Measurements from ENCODE around the gene ATP8A1.

Gene ATP8A1

GRCh38 chr4:42655921-42656678, 805 bp downstream of the ATP8A1 start:
- no peaks in the 10 kb centered on the region for H3K27me3 ChIP-seq (ENCODE audit: control insufficient read depth, low read length)
- H3F3A ChIP-seq (ENCODE audit: control insufficient read depth, insufficient read depth): 0 out of 2 replicates have a peak, but pooled peaks cover 2% of the 10 kb centered on the region
- H4K20me1 ChIP-seq (ENCODE audit: control insufficient read depth, insufficient read depth, low read depth, low read length): no peaks in the 10 kb centered on the region
- H3K4me2 ChIP-seq (ENCODE audit: low read length): peak overlapping the region; percentile 67
- H3K36me3 ChIP-seq (ENCODE audit: control insufficient read depth, low read length): peaks cover 38% of the 10 kb centered on the region
- peak overlapping the region; percentile 95 for H3K4me3 ChIP-seq (ENCODE audit: low read length)
- 0 out of 2 replicates have a peak, but pooled peaks cover 4% of the 10 kb centered on the region for H3K9me3 ChIP-seq (ENCODE audit: control insufficient read depth, insufficient read depth, low read length)
- H3K79me2 ChIP-seq (ENCODE audit: control insufficient read depth, low read length): peaks cover 64% of the 10 kb centered on the region
- H3K4me1 ChIP-seq (ENCODE audit: control insufficient read depth, low read length): peaks cover 38% of the 10 kb centered on the region
- H3K27ac ChIP-seq (ENCODE audit: low read depth, low read length): peak overlapping the region; percentile 76
- no peak for TF ChIP-seq EZH2phosphoT487 (IDR thresholded peaks at IDR 0.05; ENCODE audit: borderline replicate concordance, low read length)
- TF ChIP-seq CTCF (IDR thresholded peaks at IDR 0.05; ENCODE audit: low read depth, low read length, poor library complexity, severe bottlenecking): no peak
- no peaks in the 10 kb centered on the region for H3K9me2 ChIP-seq (replicated peaks; ENCODE audit: control insufficient read depth, low read length)

GRCh38 chr4:42655269-42655637, 1.7 kb downstream of the ATP8A1 start:
- H3F3A ChIP-seq (ENCODE audit: control insufficient read depth, insufficient read depth): peaks cover 2% of the 10 kb centered on the region; the same call in 1 of the 2 replicates
- peaks cover 40% of the 10 kb centered on the region for H3K36me3 ChIP-seq (ENCODE audit: control insufficient read depth, low read length)
- H3K4me2 ChIP-seq (ENCODE audit: low read length): peak overlapping the region; percentile 67
- H3K9me2 ChIP-seq (replicated peaks; ENCODE audit: control insufficient read depth, low read length): no peaks in the 10 kb centered on the region
- H3K27me3 ChIP-seq (ENCODE audit: control insufficient read depth, low read length): no peaks in the 10 kb centered on the region
- H3K79me2 ChIP-seq (ENCODE audit: control insufficient read depth, low read length): peaks cover 73% of the 10 kb centered on the region
- H4K20me1 ChIP-seq (ENCODE audit: control insufficient read depth, insufficient read depth, low read depth, low read length): no peaks in the 10 kb centered on the region
- 0 out of 2 replicates have a peak, but pooled peaks cover 9% of the 10 kb centered on the region for H3K9me3 ChIP-seq (ENCODE audit: control insufficient read depth, insufficient read depth, low read length)
- peaks cover 39% of the 10 kb centered on the region for H3K4me1 ChIP-seq (ENCODE audit: control insufficient read depth, low read length)
- peak overlapping the region; percentile 95 for H3K4me3 ChIP-seq (ENCODE audit: low read length)
- H3K27ac ChIP-seq (ENCODE audit: low read depth, low read length): peak overlapping the region; percentile 76
- TF ChIP-seq CTCF (IDR thresholded peaks at IDR 0.05; ENCODE audit: low read depth, low read length, poor library complexity, severe bottlenecking): no peak
- no peak for TF ChIP-seq EZH2phosphoT487 (IDR thresholded peaks at IDR 0.05; ENCODE audit: borderline replicate concordance, low read length)

- TF ChIP-seq EZH2phosphoT487 (IDR thresholded peaks at IDR 0.05; ENCODE audit: borderline replicate concordance, low read length): no peak
- TF ChIP-seq CTCF (IDR thresholded peaks at IDR 0.05; ENCODE audit: low read depth, low read length, poor library complexity, severe bottlenecking): no peak
- Histone ChIP-seq H3K4me3 (ENCODE audit: low read length) (peak overlapping the region; percentile 95), H3K79me2 (ENCODE audit: control insufficient read depth, low read length) (peaks cover 78% of the 10 kb centered on the region), H4K20me1 (ENCODE audit: control insufficient read depth, insufficient read depth, low read depth, low read length) (no peaks in the 10 kb centered on the region), H3F3A (ENCODE audit: control insufficient read depth, insufficient read depth) (peaks cover 7% of the 10 kb centered on the region; the same call in 1 of the 2 replicates), H3K27ac (ENCODE audit: low read depth, low read length) (no peak overlapping the region), H3K9me3 (ENCODE audit: control insufficient read depth, insufficient read depth, low read length) (0 out of 2 replicates have a peak, but pooled peaks cover 9% of the 10 kb centered on the region), H3K27me3 (ENCODE audit: control insufficient read depth, low read length) (no peaks in the 10 kb centered on the region), H3K9me2 (replicated peaks; ENCODE audit: control insufficient read depth, low read length) (no peaks in the 10 kb centered on the region), H3K4me2 (ENCODE audit: low read length) (peak overlapping the region; percentile 67), H3K36me3 (ENCODE audit: control insufficient read depth, low read length) (peaks cover 40% of the 10 kb centered on the region), H3K4me1 (ENCODE audit: control insufficient read depth, low read length) (peaks cover 44% of the 10 kb centered on the region)
These were observed 2.2 kb downstream of the ATP8A1 start for GRCh38 chr4:42654631-42655268.
